GM19099 (cell line): ENCODE measurements around the gene ARPC1A.

ENCODE experiments used
- POLR2A ChIP-seq: IDR thresholded peaks from 3 replicates; pipeline ENCODE4 v1.6.1; 2011; ENCODE audit warnings: low read depth; ENCODE audit not compliant: insufficient read length; ENCODE audit errors: extremely low read depth

The ARPC1A gene

GRCh38 chr7:99311702-99312101, 14.0 kb upstream of the ARPC1A start:
- no peak for TF ChIP-seq POLR2A

DNA sequence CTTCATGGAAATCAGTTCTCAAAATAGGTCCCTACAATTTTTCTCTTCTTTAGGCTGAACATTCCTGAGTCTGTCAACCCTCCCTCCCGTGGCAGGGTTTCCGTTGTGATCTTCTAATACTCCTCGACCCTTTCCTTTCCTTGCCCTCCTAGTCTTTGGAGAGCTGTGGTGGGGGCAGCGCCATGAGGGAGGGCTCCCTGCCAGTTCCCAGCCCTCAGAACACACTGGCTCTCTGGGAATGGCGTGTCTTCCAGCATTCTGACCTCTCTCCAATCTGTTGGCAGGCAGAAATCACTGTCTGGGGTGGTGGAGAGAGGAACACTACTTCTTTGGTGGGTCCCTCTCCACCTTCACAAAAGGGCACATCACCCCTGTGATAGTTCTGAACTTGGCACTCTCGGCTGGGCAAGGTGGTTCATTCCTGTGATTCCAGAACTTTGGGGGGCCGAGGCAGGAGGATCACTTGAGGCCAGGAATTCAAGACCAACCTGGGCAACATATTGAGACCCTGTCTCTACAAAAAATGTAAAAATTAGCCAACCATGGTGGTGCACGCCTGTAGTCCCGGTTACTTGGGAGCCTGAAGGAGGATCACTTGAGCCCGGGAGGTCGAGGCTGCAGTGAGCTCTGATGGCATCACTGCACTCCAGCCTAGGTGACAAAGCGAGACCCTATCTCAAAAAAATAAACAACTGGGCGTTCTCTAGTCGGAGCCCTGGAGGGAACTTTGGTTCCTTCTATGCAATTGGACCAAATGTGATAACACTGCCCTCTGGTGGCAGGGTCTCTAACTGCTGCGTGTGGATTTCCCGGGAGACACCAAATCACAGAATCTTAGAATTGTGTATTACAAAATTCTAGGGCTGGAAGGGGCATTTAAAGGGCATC, 13.1 kb upstream of the ARPC1A start:
- TF ChIP-seq POLR2A, result no peak

DNA sequence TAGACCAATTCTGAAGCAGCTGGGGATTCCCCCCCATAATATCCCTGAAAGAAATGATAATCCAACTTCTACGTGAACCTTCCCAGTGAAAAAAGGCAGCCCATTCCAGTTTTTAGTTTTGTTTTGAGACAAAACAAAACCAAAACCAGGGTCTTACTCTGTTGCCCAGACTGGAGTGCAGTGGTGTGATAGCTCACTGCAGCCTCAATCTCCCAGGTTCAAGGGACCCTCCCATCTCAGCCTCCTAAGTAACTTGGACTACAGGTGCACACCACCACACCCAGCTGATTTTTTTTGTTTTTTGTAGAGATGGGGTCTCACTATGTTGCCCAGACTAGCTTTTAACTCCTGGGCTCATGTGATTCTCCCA, 12.5 kb upstream of the ARPC1A start:
- TF ChIP-seq POLR2A, result no peak

DNA sequence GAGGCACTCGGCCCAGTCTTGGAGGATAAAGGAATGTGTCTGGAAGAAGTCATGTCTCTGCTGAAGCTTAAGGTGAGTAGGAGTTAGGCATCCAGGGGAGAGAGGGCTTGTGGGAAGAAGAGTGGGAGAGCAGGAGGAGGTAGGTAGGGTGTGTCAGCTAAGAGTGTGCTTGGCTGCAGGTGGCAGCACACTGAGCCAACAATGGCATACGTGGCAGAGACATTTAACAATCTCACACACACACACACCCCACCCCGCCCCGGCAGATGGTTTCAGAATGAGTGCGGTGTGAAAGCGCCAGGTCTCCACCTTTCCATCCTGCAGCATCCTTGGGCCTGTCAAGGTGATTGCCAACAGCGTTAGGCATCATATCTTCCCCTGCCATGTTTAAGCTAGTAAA, 11.2 kb upstream of the ARPC1A start:
- TF ChIP-seq POLR2A, result no peak

DNA sequence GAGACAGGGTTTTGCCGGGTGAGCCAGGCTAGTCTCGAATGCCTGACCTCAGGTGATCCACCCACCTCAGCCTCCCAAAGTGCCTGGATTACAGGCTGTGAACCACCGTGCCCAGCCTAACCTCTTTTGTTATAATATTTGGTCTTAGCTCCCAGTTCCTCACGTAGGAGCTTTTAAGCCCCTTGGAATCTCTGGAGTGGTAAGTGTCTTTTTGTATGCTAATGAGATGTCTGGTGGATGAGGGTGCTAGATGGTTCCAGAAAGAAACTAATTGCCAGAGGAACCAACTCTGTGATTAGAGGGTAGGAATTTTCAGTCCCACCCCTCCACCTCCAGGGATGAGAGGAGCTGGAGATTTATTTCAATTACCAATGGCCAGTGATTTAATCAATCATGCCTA, 5.3 kb upstream of the ARPC1A start:
- TF ChIP-seq POLR2A, result no peak

DNA sequence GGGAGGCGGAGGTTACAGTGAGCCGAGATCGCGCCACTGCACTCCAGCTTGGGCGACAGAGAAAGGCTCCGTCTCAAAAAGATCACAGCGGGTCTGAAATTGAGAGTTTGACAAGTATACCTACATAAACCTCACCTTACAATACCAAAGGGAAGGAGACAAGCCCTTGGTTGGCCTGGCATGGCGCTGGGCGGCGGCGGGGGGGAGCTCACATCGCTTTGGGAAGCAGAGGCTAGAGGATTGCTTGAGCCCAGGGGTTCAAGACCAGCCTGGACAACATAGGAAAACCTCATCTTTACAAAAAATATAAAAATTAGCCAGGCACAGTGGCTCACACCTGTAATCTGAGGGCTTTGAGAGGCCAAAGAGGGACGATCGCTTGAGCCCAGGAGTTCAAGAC, 1.1 kb upstream of the ARPC1A start:
- TF ChIP-seq POLR2A, result no peak

DNA sequence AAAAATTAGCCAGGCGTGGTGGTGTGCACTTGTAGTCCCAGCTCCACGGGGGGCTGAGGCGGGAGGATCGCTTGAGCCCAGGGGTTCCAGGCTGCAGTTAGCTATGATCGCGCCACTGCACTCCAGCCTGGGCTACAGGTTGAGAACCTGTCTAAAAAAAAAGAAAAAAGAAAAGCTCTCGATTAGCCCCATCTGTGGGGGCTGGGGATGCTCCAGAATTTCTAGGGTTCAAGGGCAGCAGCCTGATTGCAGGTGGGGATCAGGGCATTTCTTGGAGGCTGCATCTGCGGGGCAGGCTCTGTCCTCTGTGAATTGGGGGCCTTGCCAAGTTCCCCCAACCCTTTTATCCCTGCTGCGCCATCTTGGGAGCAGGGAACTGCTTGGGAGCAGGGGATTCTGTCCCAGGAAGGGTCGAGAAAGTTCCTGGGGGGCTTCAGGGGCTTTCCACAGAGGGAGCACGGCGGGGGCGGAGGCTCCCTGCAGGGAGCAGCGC, 651 bp upstream of the ARPC1A start:
- no peak for TF ChIP-seq POLR2A

DNA sequence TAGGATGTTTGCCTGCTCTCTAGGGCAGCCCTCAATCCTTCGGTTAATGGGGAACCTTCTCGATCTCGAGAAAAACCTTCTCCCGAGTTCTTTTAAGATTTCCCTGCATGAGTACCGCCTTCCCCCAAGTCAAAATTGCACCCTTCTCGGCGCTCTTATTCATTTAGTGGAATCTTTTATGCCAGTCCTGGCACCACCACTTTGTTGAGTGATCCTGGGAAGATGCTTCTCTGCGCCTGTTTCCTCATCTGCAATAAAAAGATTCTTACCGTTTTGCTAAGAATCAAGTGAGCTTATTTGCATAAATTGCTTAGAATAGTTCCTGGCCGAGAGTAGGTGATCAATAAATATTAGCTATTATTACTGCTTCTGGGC, 697 bp downstream of the ARPC1A start:
- TF ChIP-seq POLR2A, result no peak

DNA sequence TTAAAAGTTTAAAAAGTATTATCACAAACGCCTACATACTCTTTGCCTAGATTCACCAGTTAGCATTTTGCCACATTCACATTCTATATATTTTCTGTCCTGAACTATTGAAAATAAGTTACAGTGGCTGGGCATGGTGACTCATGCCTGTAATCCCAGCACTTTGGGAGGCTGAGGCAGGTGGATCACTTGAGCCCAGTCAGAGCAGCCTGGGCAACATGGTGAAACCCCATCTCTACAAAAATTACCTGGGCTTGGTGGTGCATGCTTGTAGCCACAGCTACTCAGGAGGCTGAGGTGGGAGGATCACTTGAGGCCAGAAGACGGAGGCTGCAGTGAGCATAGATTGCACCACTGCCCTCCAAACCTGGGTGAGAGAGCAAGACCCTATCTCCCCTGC, 5.3 kb downstream of the ARPC1A start:
- TF ChIP-seq POLR2A, result no peak

- no peak for TF ChIP-seq POLR2A
These were observed 13.9 kb downstream of the ARPC1A start for GRCh38 chr7:99339595-99339994.

DNA sequence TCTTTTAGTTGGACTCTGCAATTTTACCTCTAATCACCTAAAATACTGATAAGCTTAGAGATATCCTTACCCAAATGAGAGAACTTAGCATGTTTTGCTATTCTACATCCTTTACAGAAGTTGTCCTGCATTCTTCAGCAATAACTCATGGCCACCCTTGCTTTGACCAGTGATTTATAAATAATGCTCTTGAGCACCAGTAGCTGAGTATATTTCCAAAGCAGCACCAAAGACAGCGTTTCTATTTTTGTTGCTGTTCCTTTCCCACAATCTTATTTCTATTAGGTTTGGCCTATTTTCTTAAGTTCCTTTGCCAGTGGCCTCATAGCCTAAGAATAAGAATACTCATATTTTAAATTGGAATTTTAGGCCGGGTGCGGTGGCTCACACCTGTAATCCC, 15.0 kb downstream of the ARPC1A start:
- TF ChIP-seq POLR2A, result no peak

- TF ChIP-seq POLR2A, result no peak
These were observed 18.5 kb downstream of the ARPC1A start for GRCh38 chr7:99344061-99344647.

GRCh38 chr7:99352247-99352646, 26.5 kb downstream of the ARPC1A start:
- TF ChIP-seq POLR2A, result no peak

DNA sequence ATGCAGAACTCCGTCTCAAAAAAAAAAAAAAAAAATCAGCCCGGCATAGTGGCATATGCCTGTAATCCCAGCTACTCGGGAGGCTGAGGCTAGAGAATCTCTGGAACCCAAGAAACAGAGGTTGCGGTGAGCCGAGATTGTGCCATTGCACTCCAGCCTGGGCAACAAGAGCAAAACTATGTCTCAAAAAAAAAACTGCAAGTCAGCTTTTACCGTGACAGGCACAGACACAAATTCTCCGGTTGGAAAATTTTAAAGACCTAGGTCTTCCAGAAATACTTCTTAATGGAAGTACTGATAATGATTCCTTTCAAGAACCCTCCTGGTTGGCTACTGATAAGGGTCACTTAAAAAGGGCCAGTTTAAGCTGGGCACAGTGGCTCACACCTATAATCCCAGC, 29.4 kb downstream of the ARPC1A start:
- no peak for TF ChIP-seq POLR2A

DNA sequence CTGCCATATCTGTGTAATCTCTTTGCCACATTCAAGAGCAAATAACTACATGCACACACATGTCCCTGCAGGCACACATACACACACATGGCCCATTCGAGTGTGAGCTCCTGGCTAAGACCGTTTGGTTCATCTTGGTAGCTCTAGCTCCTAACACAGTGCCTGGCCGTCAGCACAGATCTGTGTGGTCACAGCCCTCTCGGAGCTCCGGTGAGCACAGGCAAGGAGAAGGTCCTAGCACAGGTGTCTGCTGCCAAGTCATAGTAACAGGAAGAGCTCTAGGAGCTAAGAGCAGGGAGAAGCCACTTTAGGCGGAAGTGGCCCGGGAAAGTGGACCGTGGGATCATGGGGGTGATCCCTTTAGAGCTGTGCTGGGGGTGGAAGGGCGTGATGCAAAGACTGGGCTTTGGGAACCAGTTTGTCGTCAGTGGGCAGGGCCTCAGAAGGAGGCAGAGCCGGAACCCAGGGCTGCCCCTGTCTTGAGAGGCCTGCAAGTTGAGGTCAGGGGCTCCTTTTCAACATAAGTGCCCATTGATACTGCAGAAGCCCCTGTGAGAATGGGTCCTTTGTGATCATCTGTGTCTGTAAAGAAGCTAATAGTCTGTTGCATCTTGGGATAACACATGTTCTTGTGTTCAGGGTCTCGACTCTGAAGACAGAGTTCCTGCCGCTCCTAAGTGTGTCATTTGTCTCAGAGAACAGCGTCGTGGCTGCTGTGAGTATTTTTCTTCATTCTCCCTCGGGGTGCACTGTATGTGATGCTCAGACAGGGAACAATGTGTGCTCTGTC, 32.2 kb downstream of the ARPC1A start:
- no peak for TF ChIP-seq POLR2A
